K562 (cell line): Measurements from ENCODE around the gene CTNS. TPM values are rescaled to one million over a fixed set of nuclear protein-coding genes. Genes with fewer than 3 reads are reported as not detected.

Experiments used
- AFF1 ChIP-seq, 2 experiments: fragments of 450-650 bp; IDR thresholded peaks; 2 replicates each; pipeline ENCODE4 v1.6.1; 2018; ENCODE audit warnings: mild to moderate bottlenecking in 2 of 2, low read depth in 1 of 2; ENCODE audit not compliant: partially characterized antibody in 2 of 2
- CHD2 ChIP-seq: IDR thresholded peaks from 2 replicates; pipeline ENCODE4 v1.6.1; 2011; ENCODE audit warnings: low read depth, low read length
- CTCF ChIP-seq, 3 experiments: IDR thresholded peaks in 2 of 3; conservative IDR thresholded peaks in 1 of 3; 2 replicates each; pipeline ENCODE4 v1.5.1; 2011 to 2012; ENCODE audit warnings: low read length in 3 of 3, mild to moderate bottlenecking in 3 of 3, control low read depth in 2 of 3, improper control_type of control experiment in 1 of 3, inconsistent platforms in 1 of 3, low read depth in 1 of 3, mixed read lengths in 1 of 3, moderate library complexity in 1 of 3; ENCODE audit not compliant: insufficient read depth in 2 of 3
- DACH1 ChIP-seq: fragments of 450-650 bp; IDR thresholded peaks from 2 replicates; pipeline ENCODE4 v1.6.1; 2018; ENCODE audit not compliant: partially characterized antibody
- NBN ChIP-seq: fragments of 450-650 bp; IDR thresholded peaks from 2 replicates; pipeline ENCODE4 v1.6.1; 2016; ENCODE audit warnings: low read depth, mild to moderate bottlenecking
- PML ChIP-seq: IDR thresholded peaks from 2 replicates; pipeline ENCODE4 v1.6.1; 2012; ENCODE audit warnings: low read length, inconsistent platforms
- POLR2G ChIP-seq: fragments of 200-400 bp; formaldehyde crosslinking; IDR thresholded peaks from 2 replicates; pipeline ENCODE4 v1.6.1; 2017; ENCODE audit warnings: low read depth, mild to moderate bottlenecking, antibody characterized with exemption, low read length, moderate library complexity
- SAFB ChIP-seq: fragments of 200-400 bp; formaldehyde crosslinking; IDR thresholded peaks from 2 replicates; pipeline ENCODE4 v1.6.1; 2017; ENCODE audit warnings: low read depth, low read length, borderline replicate concordance
- SMARCA5 ChIP-seq: fragments of 450-650 bp; IDR thresholded peaks from 2 replicates; pipeline ENCODE4 v1.6.1; 2016
- SP2 ChIP-seq: IDR thresholded peaks from 2 replicates; pipeline ENCODE4 v1.6.1; 2011; ENCODE audit warnings: mild to moderate bottlenecking, low read depth, low read length, moderate library complexity; ENCODE audit not compliant: poor library complexity, severe bottlenecking; ENCODE audit errors: extremely low read depth
- STAT5A ChIP-seq: IDR thresholded peaks from 2 replicates; pipeline ENCODE4 v1.6.1; 2012; ENCODE audit warnings: low read length, inconsistent platforms, borderline replicate concordance
- TAF15 ChIP-seq: fragments of 200-400 bp; formaldehyde crosslinking; IDR thresholded peaks from 2 replicates; pipeline ENCODE4 v1.6.1; 2017; ENCODE audit warnings: mild to moderate bottlenecking, low read depth, low read length, moderate library complexity
- TARDBP ChIP-seq: fragments of 450-650 bp; IDR thresholded peaks from 2 replicates; pipeline ENCODE4 v1.6.1; 2016
- polyA plus RNA-seq, 8 experiments: library from polyadenylated mRNA; depleted of rRNA in 4 of 8; stranded (reverse) in 5 of 8; unstranded in 3 of 8; fragments of >200 nt; fragmentation: Nextera tagmentation in 2 of 8; fragmentation: Illumina TruSeq in 1 of 8; extraction: Ambion mirVana in 2 of 8; extraction: Trizol in 1 of 8; gene quantifications; 2 replicates each; pipeline versions ENCODE4 v1.2.1 to v1.2.3, GENCODE V29; 2011 to 2014; ENCODE audit warnings: inconsistent platforms in 1 of 8, missing spikeins in 1 of 8
- total RNA-seq, 7 experiments: library from RNA; depleted of rRNA in 6 of 7; stranded (reverse); fragments of >200 nt in 6 of 7; fragmentation: Illumina TruSeq in 2 of 7; extraction: Trizol in 2 of 7; gene quantifications; 2 replicates each; pipeline versions ENCODE4 v1.2.1 to v1.2.3, GENCODE V29; 2011 to 2021; ENCODE audit warnings: low replicate concordance in 1 of 7
- TF ChIP-seq, protein P1 (sequence below): sonication (generic); formaldehyde crosslinking; IDR thresholded peaks from 2 replicates; pipeline ENCODE4 v1.8.1; 2023; ENCODE audit warnings: mild to moderate bottlenecking, missing genetic modification reagents
- TF ChIP-seq, protein P2 (sequence below): sonication (generic); formaldehyde crosslinking; IDR thresholded peaks from 2 replicates; pipeline ENCODE4 v1.8.0; 2022; ENCODE audit warnings: mild to moderate bottlenecking, missing genetic modification reagents

Gene CTNS
- total and polyA plus RNA-seq, 9 of the 15 experiments (the other 6 are each of a cell fraction or from before 2014, with no cell fraction given): 0.66 to 8.4 (median 4.9) TPM

GRCh38 chr17:3695723-3696411 is 59.3 kb downstream of the CTNS start, which contains the start of gene P2RX5 (continued):
- TF ChIP-seq CTCF (IDR thresholded peaks at IDR 0.05 in 2 of 3, conservative IDR thresholded peaks at IDR 0.05 in 1 of 3; ENCODE audit: insufficient read depth in 2 of 3, low read depth in 1 of 3, low read length in 3 of 3) (no peak), SMARCA5 (no peak), AFF1 (IDR thresholded peaks at IDR 0.05; ENCODE audit: low read depth in 1 of 2, partially characterized antibody in 2 of 2) (peak in 1 of 2 experiments; percentile 46), POLR2G (0 out of 2 replicates have a peak, but pooled peaks have one; percentile 24), NBN (no peak), PML (no peak), CHD2 (no peak), STAT5A (no peak), TARDBP (no peak), TAF15 (no peak), SAFB (no peak), DACH1 (no peak), SP2 (no peak)
- TF ChIP-seq, protein P1, sequence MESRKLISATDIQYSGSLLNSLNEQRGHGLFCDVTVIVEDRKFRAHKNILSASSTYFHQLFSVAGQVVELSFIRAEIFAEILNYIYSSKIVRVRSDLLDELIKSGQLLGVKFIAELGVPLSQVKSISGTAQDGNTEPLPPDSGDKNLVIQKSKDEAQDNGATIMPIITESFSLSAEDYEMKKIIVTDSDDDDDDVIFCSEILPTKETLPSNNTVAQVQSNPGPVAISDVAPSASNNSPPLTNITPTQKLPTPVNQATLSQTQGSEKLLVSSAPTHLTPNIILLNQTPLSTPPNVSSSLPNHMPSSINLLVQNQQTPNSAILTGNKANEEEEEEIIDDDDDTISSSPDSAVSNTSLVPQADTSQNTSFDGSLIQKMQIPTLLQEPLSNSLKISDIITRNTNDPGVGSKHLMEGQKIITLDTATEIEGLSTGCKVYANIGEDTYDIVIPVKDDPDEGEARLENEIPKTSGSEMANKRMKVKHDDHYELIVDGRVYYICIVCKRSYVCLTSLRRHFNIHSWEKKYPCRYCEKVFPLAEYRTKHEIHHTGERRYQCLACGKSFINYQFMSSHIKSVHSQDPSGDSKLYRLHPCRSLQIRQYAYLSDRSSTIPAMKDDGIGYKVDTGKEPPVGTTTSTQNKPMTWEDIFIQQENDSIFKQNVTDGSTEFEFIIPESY (CRISPR knock-in tag): peak; percentile 42; the same call in 1 of the 2 replicates
- TF ChIP-seq, protein P2, sequence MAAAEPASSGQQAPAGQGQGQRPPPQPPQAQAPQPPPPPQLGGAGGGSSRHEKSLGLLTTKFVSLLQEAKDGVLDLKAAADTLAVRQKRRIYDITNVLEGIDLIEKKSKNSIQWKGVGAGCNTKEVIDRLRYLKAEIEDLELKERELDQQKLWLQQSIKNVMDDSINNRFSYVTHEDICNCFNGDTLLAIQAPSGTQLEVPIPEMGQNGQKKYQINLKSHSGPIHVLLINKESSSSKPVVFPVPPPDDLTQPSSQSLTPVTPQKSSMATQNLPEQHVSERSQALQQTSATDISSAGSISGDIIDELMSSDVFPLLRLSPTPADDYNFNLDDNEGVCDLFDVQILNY (CRISPR knock-in tag): no peak
